ENCODE data around the gene SPATC1L. TPM values are rescaled to one million over a fixed set of nuclear protein-coding genes. Genes with fewer than 3 reads are reported as not detected.

The SPATC1L gene
- total RNA-seq, result 27.5 and 28.1 TPM in 2 replicates
- long read RNA-seq, partial matches to known transcripts, result 0 of 1 reads
- long read RNA-seq, other reads (novel, unspliced or antisense), result 0 of 1 reads

DNA sequence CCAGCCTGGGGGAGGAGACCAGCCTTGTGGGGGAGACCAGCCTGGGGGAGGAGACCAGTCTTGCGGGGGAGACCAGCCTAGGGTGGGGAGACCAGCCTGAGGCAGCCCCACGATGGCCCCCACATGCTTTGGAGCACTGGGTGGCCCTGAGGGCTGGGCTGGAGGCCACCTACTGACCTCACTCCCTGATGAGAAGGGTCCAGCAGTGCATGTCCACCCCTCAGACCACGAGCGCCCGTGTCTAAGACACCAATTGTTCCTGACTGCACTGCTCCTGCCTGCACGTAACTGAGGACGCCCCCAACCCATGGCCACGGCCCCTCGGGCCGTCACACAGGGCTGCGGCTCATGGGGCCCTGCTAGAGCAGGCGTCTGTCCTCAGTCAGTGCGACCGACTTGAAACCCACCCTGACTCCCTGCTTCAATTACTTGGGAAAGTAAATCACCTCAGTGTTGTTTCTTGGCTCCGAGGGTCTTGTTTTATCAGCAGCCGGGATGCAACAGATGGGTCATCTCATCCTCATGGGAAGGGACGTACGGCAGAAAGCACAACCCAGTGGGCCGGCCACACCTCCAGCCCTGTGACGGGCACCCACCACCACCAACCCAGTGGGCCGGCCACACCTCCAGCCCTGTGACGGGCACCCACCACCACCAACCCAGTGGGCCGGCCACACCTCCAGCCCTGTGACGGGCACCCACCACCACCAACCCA, at the start of gene SPATC1L:
Gene SPATC1L, minus strand, starts transcription at position 550 of the 715 bp plus-strand sequence. CDS start 1,643 bp downstream, outside the sequence.
- no peaks in the 10 kb centered on the region for H3K27me3 Mint-ChIP-seq (ENCODE audit: low read depth)
- DNase-seq (ENCODE audit: low read depth, low spot score), result peak; percentile 51

GRCh38 chr21:46229923-46230260, 45.6 kb upstream of the SPATC1L start:
- peak overlapping the region; percentile 15 for H3K27ac Mint-ChIP-seq (ENCODE audit: unreplicated experiment)
- DNase-seq (ENCODE audit: low read depth, low spot score), result no peak
- peaks cover 2% of the 10 kb centered on the region for H3K27me3 Mint-ChIP-seq (ENCODE audit: low read depth)
- peaks cover 28% of the 10 kb centered on the region for H3K9me3 Mint-ChIP-seq
- peaks cover 74% of the 10 kb centered on the region for H3K36me3 Mint-ChIP-seq (ENCODE audit: low read depth)
- peaks cover 43% of the 10 kb centered on the region for H3K4me1 Mint-ChIP-seq
- H3K4me3 Mint-ChIP-seq, result peak overlapping the region; percentile 86
- TF ChIP-seq, protein P1, sequence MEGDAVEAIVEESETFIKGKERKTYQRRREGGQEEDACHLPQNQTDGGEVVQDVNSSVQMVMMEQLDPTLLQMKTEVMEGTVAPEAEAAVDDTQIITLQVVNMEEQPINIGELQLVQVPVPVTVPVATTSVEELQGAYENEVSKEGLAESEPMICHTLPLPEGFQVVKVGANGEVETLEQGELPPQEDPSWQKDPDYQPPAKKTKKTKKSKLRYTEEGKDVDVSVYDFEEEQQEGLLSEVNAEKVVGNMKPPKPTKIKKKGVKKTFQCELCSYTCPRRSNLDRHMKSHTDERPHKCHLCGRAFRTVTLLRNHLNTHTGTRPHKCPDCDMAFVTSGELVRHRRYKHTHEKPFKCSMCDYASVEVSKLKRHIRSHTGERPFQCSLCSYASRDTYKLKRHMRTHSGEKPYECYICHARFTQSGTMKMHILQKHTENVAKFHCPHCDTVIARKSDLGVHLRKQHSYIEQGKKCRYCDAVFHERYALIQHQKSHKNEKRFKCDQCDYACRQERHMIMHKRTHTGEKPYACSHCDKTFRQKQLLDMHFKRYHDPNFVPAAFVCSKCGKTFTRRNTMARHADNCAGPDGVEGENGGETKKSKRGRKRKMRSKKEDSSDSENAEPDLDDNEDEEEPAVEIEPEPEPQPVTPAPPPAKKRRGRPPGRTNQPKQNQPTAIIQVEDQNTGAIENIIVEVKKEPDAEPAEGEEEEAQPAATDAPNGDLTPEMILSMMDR (conservative IDR thresholded peaks at IDR 0.05), result no peak

More for the DNA sequence above, at the start of gene SPATC1L:
- Mint-ChIP-seq H3K36me3 (ENCODE audit: low read depth) (peaks cover 10% of the 10 kb centered on the region), H3K4me3 (peak within 1 kb of the TSS; percentile 91), H3K9me3 (no peaks in the 10 kb centered on the region), H3K27ac (ENCODE audit: unreplicated experiment) (peak within 1 kb of the TSS; percentile 96), H3K4me1 (peaks cover 39% of the 10 kb centered on the region)
- TF ChIP-seq, protein P1 (conservative IDR thresholded peaks at IDR 0.05), result no peak

GRCh38 chr21:46229133-46229922, 45.1 kb upstream of the SPATC1L start:
- H3K27ac Mint-ChIP-seq (ENCODE audit: unreplicated experiment), result peak overlapping the region; percentile 99
- H3K36me3 Mint-ChIP-seq (ENCODE audit: low read depth), result peaks cover 69% of the 10 kb centered on the region
- peaks cover 28% of the 10 kb centered on the region for H3K9me3 Mint-ChIP-seq
- TF ChIP-seq, protein P1 (conservative IDR thresholded peaks at IDR 0.05), result peak; percentile 59
- no peak for DNase-seq (ENCODE audit: low read depth, low spot score)
- peak overlapping the region; percentile 89 for H3K4me3 Mint-ChIP-seq
- H3K4me1 Mint-ChIP-seq, result peaks cover 46% of the 10 kb centered on the region
- peaks cover 2% of the 10 kb centered on the region for H3K27me3 Mint-ChIP-seq (ENCODE audit: low read depth)

GRCh38 chr21:46228345-46229051, 44.2 kb upstream of the SPATC1L start, which contains the start of gene LSS:
Gene LSS, minus strand, starts transcription at chr21:46228774. Its CDS starts 29 bp downstream, at chr21:46228745.
- H3K4me1 Mint-ChIP-seq, result peaks cover 51% of the 10 kb centered on the region
- peaks cover 2% of the 10 kb centered on the region for H3K27me3 Mint-ChIP-seq (ENCODE audit: low read depth)
- H3K9me3 Mint-ChIP-seq, result peaks cover 21% of the 10 kb centered on the region

More at GRCh38 chr21:46228345-46229051, 44.2 kb upstream of the SPATC1L start, which contains the start of gene LSS:
- H3K4me3 Mint-ChIP-seq, result peak within 1 kb of the TSS; percentile 96
- DNase-seq (ENCODE audit: low read depth, low spot score), result peak; percentile 97
- peaks cover 64% of the 10 kb centered on the region for H3K36me3 Mint-ChIP-seq (ENCODE audit: low read depth)
- peak within 1 kb of the TSS; percentile 99 for H3K27ac Mint-ChIP-seq (ENCODE audit: unreplicated experiment)
- TF ChIP-seq, protein P1 (conservative IDR thresholded peaks at IDR 0.05), result no peak
